Activated CD8-positive, alpha-beta memory T cell treated with anti-CD3 and anti-CD28 coated beads for 36 hours (primary cell): ENCODE measurements around the gene BNIP3. TPM values are rescaled to one million over a fixed set of nuclear protein-coding genes. Genes with fewer than 3 reads are reported as not detected.
"Not testable (repeated sequence)": the region's sequence is repeated elsewhere in the genome, so short reads cannot be mapped to it uniquely, and the experiment has no call there.

Source experiments
- CTCF ChIA-PET: fragments of 350-600 bp; sonication (Branson Sonifier 250); formaldehyde crosslinking; loops from one replicate; lab custom pipeline; 2021; ENCODE audit warnings: antibody characterized with exemption; lab: Charles Lee
- POLR2A ChIA-PET: fragments of 350-600 bp; sonication (Branson Sonifier 250); formaldehyde crosslinking; loops from one replicate; lab custom pipeline; 2021; ENCODE audit warnings: antibody characterized with exemption; lab: Charles Lee
- total RNA-seq, 2 experiments: library from RNA; stranded (reverse); gene quantifications; one replicate each; pipeline ENCODE4 v1.2.3, GENCODE V29; 2021

Gene BNIP3
- total RNA-seq, 2 experiments from 2014 or later, result 120 to 121 TPM

- POLR2A ChIA-PET, result no interaction called here
- CTCF ChIA-PET, result interaction anchor here (0.6 kb wide), 1 partner anchor 18 kb away, joined by 3 read pairs; no protein-coding TSS in a partner anchor
These were observed 23.4 kb upstream of the BNIP3 start for GRCh38 chr10:132005147-132005546.

GRCh38 chr10:132004052-132004451 lies 22.3 kb upstream of the BNIP3 start:
- CTCF ChIA-PET, result no interaction called here
- POLR2A ChIA-PET, result no interaction called here

- ChIA-PET POLR2A (no interaction called here), CTCF (no interaction called here)
These were observed 21.7 kb upstream of the BNIP3 start for GRCh38 chr10:132003282-132003924.

GRCh38 chr10:132002004-132002403 lies 20.3 kb upstream of the BNIP3 start:
- POLR2A ChIA-PET, result no interaction called here
- CTCF ChIA-PET, result no interaction called here

- POLR2A ChIA-PET, result no interaction called here
These were observed 19.7 kb upstream of the BNIP3 start for GRCh38 chr10:132001238-132001972.

GRCh38 chr10:131998845-131999681 lies 17.3 kb upstream of the BNIP3 start:
- ChIA-PET POLR2A (no interaction called here), CTCF (interaction anchor here (1.3 kb wide), 1 partner anchor 24 kb away, joined by 7 read pairs; no protein-coding TSS in a partner anchor)

More at GRCh38 chr10:132001238-132001972, 19.7 kb upstream of the BNIP3 start:
- CTCF ChIA-PET, result no interaction called here

GRCh38 chr10:131998050-131998844 lies 16.5 kb upstream of the BNIP3 start:
- CTCF ChIA-PET, result no interaction called here
- POLR2A ChIA-PET, result no interaction called here

- POLR2A ChIA-PET, result no interaction called here
- CTCF ChIA-PET, result no interaction called here
These were observed 15.8 kb upstream of the BNIP3 start for GRCh38 chr10:131997366-131998049.

- POLR2A ChIA-PET, result no interaction called here
- CTCF ChIA-PET, result no interaction called here
These were observed 15.0 kb upstream of the BNIP3 start for GRCh38 chr10:131996466-131997365.

- POLR2A ChIA-PET, result no interaction called here
- CTCF ChIA-PET, result no interaction called here
These were observed 12.7 kb upstream of the BNIP3 start for GRCh38 chr10:131994435-131994834.

- POLR2A ChIA-PET, result no interaction called here
- CTCF ChIA-PET, result no interaction called here
These were observed 11.6 kb upstream of the BNIP3 start for GRCh38 chr10:131993275-131993674.

- POLR2A ChIA-PET, result no interaction called here
- CTCF ChIA-PET, result no interaction called here
These were observed 10.0 kb upstream of the BNIP3 start for GRCh38 chr10:131991726-131992125.

GRCh38 chr10:131987786-131988185 lies 6.1 kb upstream of the BNIP3 start:
- POLR2A ChIA-PET, CTCF ChIA-PET: not testable (repeated sequence)

GRCh38 chr10:131987301-131987700 lies 5.6 kb upstream of the BNIP3 start:
- POLR2A ChIA-PET, CTCF ChIA-PET: not testable (repeated sequence)

- CTCF ChIA-PET, POLR2A ChIA-PET: not testable (repeated sequence)
These were observed 5.1 kb upstream of the BNIP3 start for GRCh38 chr10:131986851-131987250.

- ChIA-PET CTCF (no interaction called here), POLR2A (no interaction called here)
These were observed 2.1 kb upstream of the BNIP3 start for GRCh38 chr10:131983780-131984179.

- ChIA-PET CTCF (no interaction called here), POLR2A (interaction anchor here (2.2 kb wide), 1 partner anchor 10 kb away, joined by 12 read pairs; no protein-coding TSS in a partner anchor)
These were observed 1.1 kb upstream of the BNIP3 start for GRCh38 chr10:131982796-131983195.
